NB4 (cell line): ENCODE measurements around the gene SCAF4.

Source experiments
- MYC ChIP-seq: IDR thresholded peaks from 2 replicates; pipeline ENCODE4 v1.6.1; 2011; ENCODE audit warnings: low read depth, low read length
- POLR2A ChIP-seq: IDR thresholded peaks from 2 replicates; pipeline ENCODE4 v1.6.1; 2011; ENCODE audit warnings: mild to moderate bottlenecking; ENCODE audit not compliant: insufficient read length; ENCODE audit errors: extremely low read depth
- TF ChIP-seq, protein P1 (sequence below): IDR thresholded peaks from one replicate; pipeline ENCODE4 v1.5.1; 2012; ENCODE audit warnings: low read depth, low read length
- TF ChIP-seq, protein P2 (sequence below): IDR thresholded peaks from 2 replicates; pipeline ENCODE4 v1.6.1; 2011; ENCODE audit warnings: low read depth, low read length

DNA sequence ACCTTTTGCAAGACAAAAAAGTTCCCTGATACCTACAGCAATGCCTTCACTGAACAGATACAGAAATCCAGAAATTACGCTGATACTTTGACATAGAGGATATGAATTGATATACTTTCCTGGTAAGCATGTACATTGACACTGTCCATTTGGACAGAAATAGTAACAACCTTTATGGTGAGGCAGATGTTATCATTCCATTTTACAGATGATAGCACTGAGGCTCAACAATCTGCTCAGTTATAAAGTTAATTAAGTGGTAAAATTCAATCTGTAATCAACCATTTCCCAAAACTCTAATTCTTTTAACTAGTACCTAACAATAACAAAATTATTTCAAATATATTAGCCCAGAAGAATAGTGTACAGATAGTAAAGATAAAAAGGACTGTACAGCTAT lies 20.6 kb downstream of the SCAF4 start:
- TF ChIP-seq POLR2A (no peak), MYC (no peak)
- TF ChIP-seq, protein P1, sequence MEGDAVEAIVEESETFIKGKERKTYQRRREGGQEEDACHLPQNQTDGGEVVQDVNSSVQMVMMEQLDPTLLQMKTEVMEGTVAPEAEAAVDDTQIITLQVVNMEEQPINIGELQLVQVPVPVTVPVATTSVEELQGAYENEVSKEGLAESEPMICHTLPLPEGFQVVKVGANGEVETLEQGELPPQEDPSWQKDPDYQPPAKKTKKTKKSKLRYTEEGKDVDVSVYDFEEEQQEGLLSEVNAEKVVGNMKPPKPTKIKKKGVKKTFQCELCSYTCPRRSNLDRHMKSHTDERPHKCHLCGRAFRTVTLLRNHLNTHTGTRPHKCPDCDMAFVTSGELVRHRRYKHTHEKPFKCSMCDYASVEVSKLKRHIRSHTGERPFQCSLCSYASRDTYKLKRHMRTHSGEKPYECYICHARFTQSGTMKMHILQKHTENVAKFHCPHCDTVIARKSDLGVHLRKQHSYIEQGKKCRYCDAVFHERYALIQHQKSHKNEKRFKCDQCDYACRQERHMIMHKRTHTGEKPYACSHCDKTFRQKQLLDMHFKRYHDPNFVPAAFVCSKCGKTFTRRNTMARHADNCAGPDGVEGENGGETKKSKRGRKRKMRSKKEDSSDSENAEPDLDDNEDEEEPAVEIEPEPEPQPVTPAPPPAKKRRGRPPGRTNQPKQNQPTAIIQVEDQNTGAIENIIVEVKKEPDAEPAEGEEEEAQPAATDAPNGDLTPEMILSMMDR, result no peak
- TF ChIP-seq, protein P2, sequence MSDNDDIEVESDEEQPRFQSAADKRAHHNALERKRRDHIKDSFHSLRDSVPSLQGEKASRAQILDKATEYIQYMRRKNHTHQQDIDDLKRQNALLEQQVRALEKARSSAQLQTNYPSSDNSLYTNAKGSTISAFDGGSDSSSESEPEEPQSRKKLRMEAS, result no peak
